T-cell (primary cell): ENCODE results near the gene SLC38A9. TPM values are rescaled to one million over a fixed set of nuclear protein-coding genes. Genes with fewer than 3 reads are reported as not detected.
A peak's percentile ranks its signal among the peaks of the same experiment; 100 is the strongest.

Source experiments
- ATAC-seq, 4 experiments: fragments of 200-7000 bp in 3 of 4; fragments of 150-1000 bp in 1 of 4; cut with Tn5 transposase; replicated peaks in 1 of 4; 1 replicate in 3 of 4; 2 replicates in 1 of 4; pipeline ENCODE4 v1.10.0; 2021; ENCODE audit warnings: moderate library complexity in 3 of 4, mild to moderate bottlenecking in 2 of 4, moderate number of reproducible peaks in 1 of 4
- CTCF ChIA-PET, 2 donors: fragments of 300-600 bp; sonication (Branson Sonifier 250); formaldehyde crosslinking; loops; one replicate each; lab custom pipeline; 2022; ENCODE audit warnings: antibody characterized with exemption in 2 of 2; lab: Charles Lee
- POLR2A ChIA-PET, 2 donors: fragments of 300-600 bp; sonication (Branson Sonifier 250); formaldehyde crosslinking; loops; one replicate each; lab custom pipeline; 2022; ENCODE audit warnings: antibody characterized with exemption in 2 of 2; lab: Charles Lee
- DNase-seq, 35 experiments: peaks; one replicate each; pipeline versions ENCODE4 v3.0.0 to v3.0.0-alpha.2; 2013 to 2023
- H3K27ac ChIP-seq: one replicate; pipeline ENCODE4 v1.5.1; 2013; ENCODE audit warnings: low read length
- H3K27me3 ChIP-seq, 2 experiments: replicated peaks in 1 of 2; 1 replicate in 1 of 2; 2 replicates in 1 of 2; pipeline versions ENCODE4 v1.6.1 to v1.7.0; 2013; ENCODE audit warnings: low read length in 1 of 2, mixed read lengths in 1 of 2; ENCODE audit not compliant: control insufficient read depth in 2 of 2, insufficient read depth in 2 of 2; ENCODE audit errors: extremely low read depth in 1 of 2
- H3K36me3 ChIP-seq, 2 donors: 1 replicate in 1 of 2; 2 replicates in 1 of 2; pipeline versions ENCODE4 v1.6.1 to v1.7.0; 2013; ENCODE audit warnings: low read length in 1 of 2; ENCODE audit not compliant: control insufficient read depth in 2 of 2, insufficient read depth in 1 of 2; ENCODE audit errors: extremely low read depth in 1 of 2
- H3K4me1 ChIP-seq, 2 experiments: 1 replicate in 1 of 2; 2 replicates in 1 of 2; pipeline versions ENCODE4 v1.6.1 to v1.7.0; 2013; ENCODE audit warnings: low read length in 2 of 2, mixed read lengths in 1 of 2; ENCODE audit not compliant: insufficient read depth in 2 of 2, control insufficient read depth in 1 of 2; ENCODE audit errors: extremely low read depth in 1 of 2
- H3K4me3 ChIP-seq, 2 donors: 1 replicate in 1 of 2; 2 replicates in 1 of 2; pipeline versions ENCODE4 v1.5.1 to v1.7.0; 2013; ENCODE audit warnings: mild to moderate bottlenecking in 2 of 2, low read length in 1 of 2, moderate library complexity in 1 of 2; ENCODE audit not compliant: control insufficient read depth in 1 of 2; ENCODE audit errors: extremely low read depth in 1 of 2
- H3K9me3 ChIP-seq: 2 replicates; pipeline ENCODE4 v1.7.0; 2013
- H3K27ac Mint-ChIP-seq, 2 donors: one replicate each; pipeline ENCODE4 v1.8.0; 2020 to 2021; ENCODE audit warnings: mild to moderate bottlenecking in 2 of 2, mixed read lengths in 2 of 2
- H3K27me3 Mint-ChIP-seq, 2 donors: one replicate each; pipeline ENCODE4 v1.8.0; 2021 to 2022; ENCODE audit warnings: mixed read lengths in 2 of 2
- H3K36me3 Mint-ChIP-seq: one replicate; pipeline ENCODE4 v1.8.0; 2021; ENCODE audit warnings: mixed read lengths
- H3K4me1 Mint-ChIP-seq, 3 donors: one replicate each; pipeline ENCODE4 v1.8.0; 2020 to 2022; ENCODE audit warnings: mixed read lengths in 3 of 3, mild to moderate bottlenecking in 1 of 3
- H3K4me3 Mint-ChIP-seq, 3 donors: one replicate each; pipeline ENCODE4 v1.8.0; 2020 to 2022; ENCODE audit warnings: mild to moderate bottlenecking in 3 of 3, mixed read lengths in 3 of 3, moderate library complexity in 3 of 3
- H3K9me3 Mint-ChIP-seq, 3 donors: one replicate each; pipeline ENCODE4 v1.8.0; 2020 to 2022; ENCODE audit warnings: mixed read lengths in 3 of 3
- WGBS: methylation state at CpG from one replicate; pipeline ENCODE4 v1.1.5; 2013; ENCODE audit warnings: missing lambda C conversion rate; ENCODE audit not compliant: insufficient coverage; 5-methylcytosine and 5-hydroxymethylcytosine counted together
- total RNA-seq, 35 experiments: library from RNA in 6 of 35; stranded (reverse) in 6 of 35; fragments of 120-200 nt in 1 of 35; gene quantifications; one replicate each; pipeline versions ENCODE4 v1.2.1 to v1.2.4 and lab custom pipeline; 2013 to 2026

The SLC38A9 gene
- total RNA-seq, 5 donors from 2014 or later (not counting 1 experiment from before 2014, with no cell fraction given) = 19.9 to 25.9 (median 22.2) TPM

DNA sequence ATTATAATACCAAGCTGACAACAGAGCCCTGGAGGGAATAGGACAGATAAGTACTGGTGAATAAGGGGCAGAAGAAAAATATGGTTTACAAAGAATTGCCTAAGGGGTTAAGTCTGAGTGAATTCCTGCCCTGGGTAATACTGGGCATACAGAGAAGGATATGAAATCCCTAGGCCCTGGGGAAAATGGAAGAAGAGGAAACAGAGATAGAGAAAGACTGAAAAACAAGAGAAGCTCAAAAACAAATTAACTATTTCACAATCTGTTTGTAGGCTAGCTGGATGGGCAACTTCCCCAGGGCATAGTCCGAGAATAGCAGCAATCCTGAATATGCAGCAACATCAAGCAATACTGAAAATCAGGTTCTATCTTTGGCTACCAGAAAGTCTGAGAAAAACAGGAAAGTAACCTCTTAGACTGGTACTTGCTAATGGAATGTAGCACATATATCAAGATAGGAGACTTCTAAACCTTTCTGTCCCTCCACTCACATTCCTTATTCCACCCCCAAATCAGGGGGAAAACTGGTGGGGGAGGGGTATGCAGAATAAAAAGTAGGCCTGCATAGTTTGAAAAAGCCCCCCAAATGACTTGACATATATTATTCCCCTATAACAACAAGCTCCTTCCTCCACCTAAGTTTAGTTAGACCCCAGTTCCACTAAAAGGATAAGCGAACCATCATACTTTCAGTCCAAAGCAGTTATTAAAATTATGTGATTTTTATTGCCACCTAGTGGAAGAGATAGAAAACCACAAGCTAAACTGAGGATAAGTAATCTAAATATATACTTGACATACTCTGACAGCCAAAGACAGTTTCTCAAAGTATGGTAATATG lies 20.6 kb downstream of the SLC38A9 start:
- no peaks in the 10 kb centered on the region for H3K27me3 ChIP-seq
- ChIA-PET POLR2A (interaction anchor here (0.5 to 1.0 kb wide), 3 partner anchors 10 to 511 kb away, joined by 3 read pairs; no protein-coding TSS in a partner anchor), CTCF (interaction anchor here (0.6 to 2.4 kb wide), 24 partner anchors 10 to 1572 kb away, joined by 3 to 32 read pairs (median 4); partner anchors contain the start of genes ARL15 (in 1 of the 2), DHX29 (in 1 of the 2) and MTREX (in 1 of the 2))

GRCh38 chr5:55682071-55682470 lies 30.1 kb downstream of the SLC38A9 start:
- Histone ChIP-seq H3K36me3 (no peaks in the 10 kb centered on the region), H3K4me3 (no peak overlapping the region), H3K9me3 (no peaks in the 10 kb centered on the region), H3K4me1 (peaks cover 0 to 2% of the 10 kb centered on the region in 2 experiments), H3K27me3 (no peaks in the 10 kb centered on the region), H3K27ac (no peak overlapping the region)
- no peaks in the 10 kb centered on the region for H3K27me3 Mint-ChIP-seq
- no CpG with 5 or more reads among the region's 1 CpG for WGBS
- peaks cover 13% of the 10 kb centered on the region for H3K36me3 Mint-ChIP-seq
- no peak overlapping the region for H3K27ac Mint-ChIP-seq
- ATAC-seq (no peak), DNase-seq (no peak)
- H3K9me3 Mint-ChIP-seq = no peaks in the 10 kb centered on the region
- H3K4me1 Mint-ChIP-seq = peaks cover 2 to 5% (median 3%) of the 10 kb centered on the region in 3 donors
- ChIA-PET POLR2A (no interaction called here), CTCF (no interaction called here)
- H3K4me3 Mint-ChIP-seq = no peak overlapping the region

More for the DNA sequence above, 20.6 kb downstream of the SLC38A9 start:
- Mint-ChIP-seq H3K36me3 (peaks cover 8% of the 10 kb centered on the region), H3K4me3 (no peak overlapping the region), H3K4me1 (peaks cover 0 to 4% (median 2%) of the 10 kb centered on the region in 3 donors), H3K27me3 (no peaks in the 10 kb centered on the region), H3K9me3 (no peaks in the 10 kb centered on the region), H3K27ac (no peak overlapping the region)
- ATAC-seq (peak in 1 of 4 experiments; percentile 45), DNase-seq (peak in 1 of 35 experiments; percentile 54)
- no peak overlapping the region for H3K4me3 ChIP-seq
- H3K27ac ChIP-seq = no peak overlapping the region
- 100% methylated on average over 1 of the region's 2 CpGs for WGBS
- no peaks in the 10 kb centered on the region for H3K4me1 ChIP-seq
- no peaks in the 10 kb centered on the region for H3K36me3 ChIP-seq
- no peaks in the 10 kb centered on the region for H3K9me3 ChIP-seq

DNA sequence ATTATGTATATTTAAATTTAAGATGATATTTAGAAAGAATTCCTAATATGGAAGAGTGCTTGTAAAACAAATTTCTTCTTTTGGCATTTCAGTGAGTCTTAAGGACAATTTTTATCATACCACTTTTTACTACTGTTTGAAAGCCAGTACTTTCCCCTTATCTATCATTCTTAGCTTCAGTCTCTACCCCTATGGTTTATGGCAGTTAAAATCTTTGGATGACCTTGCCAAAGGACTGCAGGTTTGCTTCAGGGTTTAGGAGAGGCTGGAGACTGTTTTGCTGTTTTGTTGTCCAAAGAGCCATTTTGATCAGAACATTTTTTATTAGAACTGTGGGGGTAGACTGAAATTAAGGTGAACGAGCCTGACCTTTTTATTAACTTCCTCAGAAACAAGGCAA lies 30.8 kb downstream of the SLC38A9 start:
- no peak for DNase-seq
- POLR2A ChIA-PET = no interaction called here
- H3K27me3 ChIP-seq = no peaks in the 10 kb centered on the region
- no CpG with 5 or more reads among the region's 1 CpG for WGBS
- no peak for ATAC-seq
- Mint-ChIP-seq H3K9me3 (no peaks in the 10 kb centered on the region), H3K4me3 (no peak overlapping the region), H3K36me3 (peaks cover 11% of the 10 kb centered on the region), H3K27me3 (no peaks in the 10 kb centered on the region), H3K27ac (no peak overlapping the region), H3K4me1 (peaks cover 2 to 5% (median 3%) of the 10 kb centered on the region in 3 donors)
- H3K27ac ChIP-seq = no peak overlapping the region
- peaks cover 0 to 2% of the 10 kb centered on the region in 2 experiments for H3K4me1 ChIP-seq
- no peaks in the 10 kb centered on the region for H3K36me3 ChIP-seq
- H3K4me3 ChIP-seq = no peak overlapping the region
- CTCF ChIA-PET = no interaction called here
- H3K9me3 ChIP-seq = no peaks in the 10 kb centered on the region

- peaks cover 0 to 2% of the 10 kb centered on the region in 2 experiments for H3K4me1 ChIP-seq
- no peak overlapping the region for H3K4me3 Mint-ChIP-seq
- H3K27me3 Mint-ChIP-seq = no peaks in the 10 kb centered on the region
- no peaks in the 10 kb centered on the region for H3K36me3 ChIP-seq
- H3K27ac ChIP-seq = no peak overlapping the region
- no peaks in the 10 kb centered on the region for H3K9me3 Mint-ChIP-seq
- no peak for ATAC-seq
- no peak for DNase-seq
- no peak overlapping the region for H3K27ac Mint-ChIP-seq
- peaks cover 9% of the 10 kb centered on the region for H3K36me3 Mint-ChIP-seq
- no peaks in the 10 kb centered on the region for H3K9me3 ChIP-seq
- no CpG with 5 or more reads among the region's 2 CpGs for WGBS
- no peak overlapping the region for H3K4me3 ChIP-seq
- ChIA-PET CTCF (interaction anchor here in 1 of 2 donors (1.1 kb wide), 1 partner anchor 294 kb away, joined by 3 read pairs; no protein-coding TSS in a partner anchor), POLR2A (no interaction called here)
- H3K4me1 Mint-ChIP-seq = peaks cover 2 to 5% (median 3%) of the 10 kb centered on the region in 3 donors
- H3K27me3 ChIP-seq = no peaks in the 10 kb centered on the region
Measured at GRCh38 chr5:55680353-55680752, 31.8 kb downstream of the SLC38A9 start.

GRCh38 chr5:55679556-55679955 lies 32.6 kb downstream of the SLC38A9 start:
- ATAC-seq (no peak), DNase-seq (no peak)
- Mint-ChIP-seq H3K36me3 (peaks cover 12% of the 10 kb centered on the region), H3K4me3 (no peak overlapping the region), H3K9me3 (no peaks in the 10 kb centered on the region), H3K27ac (no peak overlapping the region), H3K4me1 (peaks cover 2 to 7% (median 5%) of the 10 kb centered on the region in 3 donors), H3K27me3 (no peaks in the 10 kb centered on the region)
- ChIA-PET CTCF (no interaction called here), POLR2A (no interaction called here)
- H3K27ac ChIP-seq = no peak overlapping the region
- H3K4me3 ChIP-seq = no peak overlapping the region
- WGBS = no CpG with 5 or more reads among the region's 1 CpG
- no peaks in the 10 kb centered on the region for H3K36me3 ChIP-seq
- H3K4me1 ChIP-seq = peaks cover 0 to 2% of the 10 kb centered on the region in 2 experiments
- no peaks in the 10 kb centered on the region for H3K27me3 ChIP-seq
- no peaks in the 10 kb centered on the region for H3K9me3 ChIP-seq

- DNase-seq (no peak), ATAC-seq (no peak)
- H3K36me3 ChIP-seq = peaks cover 0 to 3% of the 10 kb centered on the region in 2 donors
- H3K27me3 ChIP-seq = no peaks in the 10 kb centered on the region
- Mint-ChIP-seq H3K9me3 (no peaks in the 10 kb centered on the region), H3K36me3 (peaks cover 17% of the 10 kb centered on the region), H3K4me3 (no peak overlapping the region), H3K27ac (no peak overlapping the region), H3K4me1 (peaks cover 2 to 7% (median 5%) of the 10 kb centered on the region in 3 donors), H3K27me3 (no peaks in the 10 kb centered on the region)
- CTCF ChIA-PET = no interaction called here
- no CpG with 5 or more reads among the region's 1 CpG for WGBS
- H3K27ac ChIP-seq = no peak overlapping the region
- H3K4me3 ChIP-seq = no peak overlapping the region
- no peaks in the 10 kb centered on the region for H3K9me3 ChIP-seq
- POLR2A ChIA-PET = interaction anchor here in 1 of 2 donors (0.8 kb wide), 1 partner anchor 67 kb away, joined by 4 read pairs; no protein-coding TSS in a partner anchor
- peaks cover 0 to 2% of the 10 kb centered on the region in 2 experiments for H3K4me1 ChIP-seq
Measured at GRCh38 chr5:55675119-55675518, 37.0 kb downstream of the SLC38A9 start.
